Mucosa of descending colon (tissue), 3 donors: ENCODE measurements around the gene TNKS2. TPM values are rescaled to one million over a fixed set of nuclear protein-coding genes. Genes with fewer than 3 reads are reported as not detected.

ENCODE experiments used
- ATAC-seq: fragments of 200-7000 bp; cut with Tn5 transposase; one replicate; pipeline ENCODE4 v1.9.1; 2020; ENCODE audit warnings: mild to moderate bottlenecking, moderate library complexity
- DNase-seq, 3 donors: peaks; one replicate each; pipeline ENCODE4 v3.0.0-alpha.2; 2020
- H3K36me3 ChIP-seq: fragments of 200-600 bp; one replicate; pipeline ENCODE4 v1.8.0; 2021; ENCODE audit warnings: low read depth, mild to moderate bottlenecking
- H3K4me1 ChIP-seq: fragments of 200-600 bp; one replicate; pipeline ENCODE4 v1.8.0; 2021; ENCODE audit warnings: low read depth, mild to moderate bottlenecking
- H3K4me3 ChIP-seq: fragments of 200-600 bp; one replicate; pipeline ENCODE4 v1.8.0; 2021; ENCODE audit warnings: mild to moderate bottlenecking
- H3K9me3 ChIP-seq: fragments of 200-600 bp; one replicate; pipeline ENCODE4 v1.8.0; 2021; ENCODE audit warnings: mild to moderate bottlenecking
- intact Hi-C, 2 donors: fragments of 100-400 bp; cut with DNase I in 1 of 2; cut with micrococcal nuclease in 1 of 2; formaldehyde crosslinking; loops; one replicate each; pipeline versions ENCODE4 v1.11.0 to v1.11.1; 2022; cut with DNase I, micrococcal nuclease
- total RNA-seq, 3 donors: library from RNA; stranded (reverse); fragmentation: NEBNext Ultra II Directional in 2 of 3; extraction: Animal tissue kit (Norgen Biotek cat#: 25700) in 2 of 3; gene quantifications; one replicate each; pipeline versions ENCODE4 v1.2.1 to v1.2.4, GENCODE V29; 2021 to 2023
- TF ChIP-seq, protein P1 (sequence below): fragments of 200-600 bp; IDR thresholded peaks from one replicate; pipeline ENCODE4 v1.8.0; 2022; ENCODE audit warnings: antibody characterized with exemption, mild to moderate bottlenecking
- donor health status: DM: no; HTN: no; CAD: no; lungs with moderate emphysema.
- donor health status: DM: no; HTN: no; CAD: no.
- donor health status: DM: no; HTN: yes; CAD: no.

Gene TNKS2
- total RNA-seq, 3 donors from 2014 or later, result 26.0 to 39.9 (median 26.4) TPM

DNA sequence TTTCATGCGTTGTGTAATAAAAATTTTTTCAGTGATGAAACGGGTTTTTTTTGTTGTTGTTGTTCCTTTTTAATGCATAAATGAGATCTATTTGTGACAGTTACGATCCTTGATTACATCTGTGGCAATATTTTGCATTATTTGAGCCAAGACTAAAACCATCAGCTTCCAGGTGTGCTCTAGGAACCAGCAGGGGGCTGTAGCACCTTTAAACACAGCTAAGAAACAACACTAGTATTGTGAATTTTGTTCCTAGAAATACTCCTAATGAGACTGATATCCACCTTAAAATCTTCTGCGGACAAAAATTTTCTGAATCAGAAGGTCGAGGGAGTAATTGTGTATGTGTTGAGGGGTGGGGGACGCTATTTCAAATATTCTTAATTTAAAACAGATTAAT is 58.4 kb downstream of the TNKS2 start:
- TF ChIP-seq, protein P1, sequence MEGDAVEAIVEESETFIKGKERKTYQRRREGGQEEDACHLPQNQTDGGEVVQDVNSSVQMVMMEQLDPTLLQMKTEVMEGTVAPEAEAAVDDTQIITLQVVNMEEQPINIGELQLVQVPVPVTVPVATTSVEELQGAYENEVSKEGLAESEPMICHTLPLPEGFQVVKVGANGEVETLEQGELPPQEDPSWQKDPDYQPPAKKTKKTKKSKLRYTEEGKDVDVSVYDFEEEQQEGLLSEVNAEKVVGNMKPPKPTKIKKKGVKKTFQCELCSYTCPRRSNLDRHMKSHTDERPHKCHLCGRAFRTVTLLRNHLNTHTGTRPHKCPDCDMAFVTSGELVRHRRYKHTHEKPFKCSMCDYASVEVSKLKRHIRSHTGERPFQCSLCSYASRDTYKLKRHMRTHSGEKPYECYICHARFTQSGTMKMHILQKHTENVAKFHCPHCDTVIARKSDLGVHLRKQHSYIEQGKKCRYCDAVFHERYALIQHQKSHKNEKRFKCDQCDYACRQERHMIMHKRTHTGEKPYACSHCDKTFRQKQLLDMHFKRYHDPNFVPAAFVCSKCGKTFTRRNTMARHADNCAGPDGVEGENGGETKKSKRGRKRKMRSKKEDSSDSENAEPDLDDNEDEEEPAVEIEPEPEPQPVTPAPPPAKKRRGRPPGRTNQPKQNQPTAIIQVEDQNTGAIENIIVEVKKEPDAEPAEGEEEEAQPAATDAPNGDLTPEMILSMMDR, result no peak
- H3K4me3 ChIP-seq, result no peak overlapping the region
- no peaks in the 10 kb centered on the region for H3K9me3 ChIP-seq
- ATAC-seq (no peak), DNase-seq (no peak)
- intact Hi-C loops, result no loop called here
- H3K4me1 ChIP-seq, result no peaks in the 10 kb centered on the region
- H3K36me3 ChIP-seq, result no peaks in the 10 kb centered on the region

DNA sequence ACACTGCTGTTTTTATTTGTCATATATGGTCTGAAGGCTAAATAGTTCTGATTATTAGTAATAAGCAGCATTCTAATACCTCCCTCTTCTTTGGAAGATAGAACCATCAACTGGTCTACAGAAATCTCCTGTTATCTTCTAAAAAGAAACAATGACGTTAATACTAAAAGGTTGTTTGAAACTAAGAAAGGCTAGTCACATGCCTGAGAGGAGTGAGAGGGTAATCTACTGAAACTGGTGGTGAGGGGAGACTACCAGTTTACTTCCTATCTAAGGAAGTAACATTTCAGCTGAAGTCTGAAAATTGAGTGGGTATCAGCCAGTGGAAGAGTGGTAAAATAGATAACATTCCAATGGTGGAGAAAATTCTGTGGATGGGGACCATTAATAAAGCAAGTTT is 62.7 kb downstream of the TNKS2 start:
- no peaks in the 10 kb centered on the region for H3K36me3 ChIP-seq
- intact Hi-C loops, result no loop called here
- TF ChIP-seq, protein P1, result no peak

DNA sequence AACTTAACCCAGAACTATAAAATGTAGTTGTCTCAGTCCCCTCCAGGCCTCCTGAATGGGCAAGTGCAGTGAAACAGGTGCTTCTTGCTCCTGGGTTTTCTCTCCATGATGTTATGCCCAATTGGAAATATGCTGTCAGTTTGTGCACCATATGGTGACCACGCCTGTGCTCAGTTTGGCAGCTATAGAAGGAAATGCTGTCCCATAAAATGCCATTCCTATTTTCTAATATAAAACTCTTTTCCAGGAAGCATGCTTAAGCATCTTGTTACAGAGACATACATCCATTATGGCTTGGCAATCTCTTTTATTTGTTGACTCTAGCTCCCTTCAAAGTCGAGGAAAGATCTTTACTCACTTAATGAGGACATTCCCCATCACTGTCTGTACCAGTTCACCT is 65.9 kb downstream of the TNKS2 start:
- no peaks in the 10 kb centered on the region for H3K36me3 ChIP-seq
- intact Hi-C loops, result no loop called here
- DNase-seq (peak in 2 of 3 donors; percentile 13 to 29), ATAC-seq (peak; percentile 87)
- H3K4me1 ChIP-seq, result no peaks in the 10 kb centered on the region
- no peak overlapping the region for H3K4me3 ChIP-seq
- no peaks in the 10 kb centered on the region for H3K9me3 ChIP-seq
- TF ChIP-seq, protein P1, result no peak

More for the DNA sequence above, 62.7 kb downstream of the TNKS2 start:
- no peak for DNase-seq
- Histone ChIP-seq H3K4me3 (no peak overlapping the region), H3K4me1 (no peaks in the 10 kb centered on the region), H3K9me3 (no peaks in the 10 kb centered on the region)
- ATAC-seq, result no peak

DNA sequence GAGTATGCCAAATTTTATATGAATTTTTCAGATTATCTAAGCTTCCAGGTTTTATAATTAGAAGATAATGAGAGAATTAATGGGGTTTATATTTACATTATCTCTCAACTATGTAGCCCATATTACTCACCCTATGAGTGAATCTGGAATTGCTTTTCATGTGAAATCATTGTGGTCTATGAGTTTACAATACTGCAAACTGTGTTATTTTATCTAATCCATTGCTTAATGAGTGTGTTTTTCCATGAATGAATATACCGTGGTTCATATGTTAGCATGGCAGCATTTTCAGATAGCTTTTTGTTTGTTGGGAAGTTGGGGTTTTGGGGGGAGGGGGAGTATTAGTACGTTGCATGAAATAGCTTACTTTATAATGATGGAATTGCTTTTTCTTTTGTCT is 66.5 kb downstream of the TNKS2 start:
- no peak overlapping the region for H3K4me3 ChIP-seq
- intact Hi-C loops, result no loop called here
- no peak for ATAC-seq
- H3K4me1 ChIP-seq, result no peaks in the 10 kb centered on the region
- no peaks in the 10 kb centered on the region for H3K36me3 ChIP-seq
- DNase-seq, result no peak
- TF ChIP-seq, protein P1, result no peak
- no peaks in the 10 kb centered on the region for H3K9me3 ChIP-seq

DNA sequence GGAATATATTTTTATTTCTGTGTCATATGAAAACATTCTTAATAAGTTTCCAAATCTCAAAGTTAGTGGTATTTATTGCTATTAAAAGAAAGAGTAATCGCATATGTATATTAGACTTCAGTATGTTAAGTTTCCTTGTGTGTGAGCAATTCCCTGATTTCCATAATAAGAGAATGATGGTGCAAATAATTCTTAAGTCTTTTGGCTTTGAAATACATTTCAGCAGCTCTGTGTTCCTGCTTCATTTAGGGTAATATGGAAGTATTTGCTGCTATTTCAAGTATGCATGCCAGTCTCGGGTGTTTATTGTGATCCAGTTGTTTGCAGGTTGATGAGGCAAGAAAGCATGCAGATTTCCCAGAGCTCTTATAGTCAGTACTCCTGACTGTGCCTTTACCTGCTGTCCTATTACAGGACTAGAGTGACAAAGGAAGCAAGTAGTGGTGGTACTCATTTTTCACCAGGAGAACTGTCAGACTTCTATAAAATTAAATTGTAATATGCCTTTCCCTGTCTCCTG is 67.4 kb downstream of the TNKS2 start:
- ATAC-seq (no peak), DNase-seq (no peak)
- H3K36me3 ChIP-seq, result no peaks in the 10 kb centered on the region
- no peak overlapping the region for H3K4me3 ChIP-seq
- no peaks in the 10 kb centered on the region for H3K9me3 ChIP-seq
- no peaks in the 10 kb centered on the region for H3K4me1 ChIP-seq
- intact Hi-C loops, result no loop called here
- TF ChIP-seq, protein P1, result no peak

DNA sequence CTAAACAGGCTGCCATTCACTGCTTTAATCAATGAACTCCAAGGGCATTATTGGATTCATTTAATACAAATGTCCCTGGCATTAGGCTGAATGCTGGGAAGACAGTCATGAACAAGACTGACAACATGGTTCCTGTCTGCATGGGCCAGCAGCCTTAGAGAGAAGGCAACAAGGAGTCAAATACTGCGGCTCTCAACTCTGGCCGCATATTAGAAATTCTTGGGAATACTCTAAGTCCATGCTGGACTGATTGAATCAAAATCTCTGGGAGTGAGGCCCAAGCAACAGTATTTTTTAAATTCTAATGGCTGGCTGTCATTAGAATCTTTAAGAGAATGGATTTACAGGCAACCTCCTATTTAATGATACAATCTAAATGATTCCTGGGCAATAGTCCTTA is 76.9 kb downstream of the TNKS2 start:
- no peak overlapping the region for H3K4me3 ChIP-seq
- no peak for ATAC-seq
- H3K4me1 ChIP-seq, result no peaks in the 10 kb centered on the region
- DNase-seq, result no peak
- H3K36me3 ChIP-seq, result no peaks in the 10 kb centered on the region
- intact Hi-C loops, result no loop called here
- no peaks in the 10 kb centered on the region for H3K9me3 ChIP-seq
- TF ChIP-seq, protein P1, result no peak
